ENCODE results near the gene BCL7C. TPM values are rescaled to one million over a fixed set of nuclear protein-coding genes. Genes with fewer than 3 reads are reported as not detected.

BCL7C gene
- total and polyA plus RNA-seq, 7 donors, result 13.9 to 40.9 (median 18.1) TPM

DNA sequence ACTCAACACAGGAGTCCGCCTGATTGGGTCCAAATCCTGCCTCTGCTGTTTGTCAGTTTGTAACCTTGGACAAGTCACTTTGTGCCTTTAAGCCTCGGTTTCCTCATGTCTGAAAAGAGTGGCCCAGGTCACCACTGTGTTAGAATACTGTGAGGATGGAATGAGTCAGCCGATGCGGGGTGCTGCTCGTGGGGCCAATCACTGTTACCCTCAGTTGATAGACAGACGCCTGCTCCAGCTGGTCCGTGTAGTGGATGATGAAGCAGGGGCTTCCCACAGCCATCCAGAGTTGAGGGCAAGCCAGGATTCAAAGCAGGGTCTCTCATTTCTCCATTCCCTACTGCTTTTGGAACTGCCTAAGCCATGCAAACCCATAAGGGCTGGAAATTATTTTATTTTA is 35.3 kb upstream of the BCL7C start:
- Histone ChIP-seq H3K4me1 (no peaks in the 10 kb centered on the region), H3K4me3 (no peak overlapping the region), H3K9me3 (no peaks in the 10 kb centered on the region), H3K27me3 (ENCODE audit: insufficient read depth in 3 of 3, low read length in 2 of 3) (no peaks in the 10 kb centered on the region), H3K27ac (no peak overlapping the region), H3K36me3 (ENCODE audit: insufficient read depth in 1 of 2, low read depth in 1 of 2) (peaks cover 5 to 38% of the 10 kb centered on the region in 2 donors)
- WGBS, 3 donors, result 78 to 87% (median 79%) methylated on average over 7 of the region's 7 CpGs
- ATAC-seq (no peak), DNase-seq (no peak)
- TF ChIP-seq, protein P1, sequence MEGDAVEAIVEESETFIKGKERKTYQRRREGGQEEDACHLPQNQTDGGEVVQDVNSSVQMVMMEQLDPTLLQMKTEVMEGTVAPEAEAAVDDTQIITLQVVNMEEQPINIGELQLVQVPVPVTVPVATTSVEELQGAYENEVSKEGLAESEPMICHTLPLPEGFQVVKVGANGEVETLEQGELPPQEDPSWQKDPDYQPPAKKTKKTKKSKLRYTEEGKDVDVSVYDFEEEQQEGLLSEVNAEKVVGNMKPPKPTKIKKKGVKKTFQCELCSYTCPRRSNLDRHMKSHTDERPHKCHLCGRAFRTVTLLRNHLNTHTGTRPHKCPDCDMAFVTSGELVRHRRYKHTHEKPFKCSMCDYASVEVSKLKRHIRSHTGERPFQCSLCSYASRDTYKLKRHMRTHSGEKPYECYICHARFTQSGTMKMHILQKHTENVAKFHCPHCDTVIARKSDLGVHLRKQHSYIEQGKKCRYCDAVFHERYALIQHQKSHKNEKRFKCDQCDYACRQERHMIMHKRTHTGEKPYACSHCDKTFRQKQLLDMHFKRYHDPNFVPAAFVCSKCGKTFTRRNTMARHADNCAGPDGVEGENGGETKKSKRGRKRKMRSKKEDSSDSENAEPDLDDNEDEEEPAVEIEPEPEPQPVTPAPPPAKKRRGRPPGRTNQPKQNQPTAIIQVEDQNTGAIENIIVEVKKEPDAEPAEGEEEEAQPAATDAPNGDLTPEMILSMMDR (IDR thresholded peaks at IDR 0.05), result no peak
- intact Hi-C loops (cut with DNase I), result no loop called here

DNA sequence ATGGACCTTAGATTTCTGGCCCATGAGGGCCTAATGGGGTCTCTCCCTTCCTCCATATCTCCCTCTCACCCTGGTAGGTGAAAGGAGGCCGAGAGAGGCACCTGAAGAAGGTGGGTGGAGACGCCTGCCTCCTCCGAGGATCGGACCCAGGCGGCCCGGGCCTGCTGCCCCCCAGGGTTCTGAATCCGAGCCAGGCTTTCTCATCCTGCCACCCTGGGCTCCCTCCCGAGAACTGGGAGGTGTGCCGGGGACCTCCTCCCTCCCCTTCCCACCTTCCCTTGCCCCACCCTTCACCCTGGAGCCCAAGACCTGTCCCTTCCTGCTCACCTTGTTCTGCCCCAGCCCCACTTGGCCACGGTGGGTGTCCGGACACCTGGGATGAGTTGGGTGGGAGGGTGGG is 34.5 kb upstream of the BCL7C start:
- Histone ChIP-seq H3K27ac (no peak overlapping the region), H3K4me3 (no peak overlapping the region), H3K36me3 (ENCODE audit: insufficient read depth in 1 of 2, low read depth in 1 of 2) (peaks cover 5 to 35% of the 10 kb centered on the region in 2 donors), H3K9me3 (no peaks in the 10 kb centered on the region), H3K27me3 (ENCODE audit: insufficient read depth in 3 of 3, low read length in 2 of 3) (no peaks in the 10 kb centered on the region), H3K4me1 (no peaks in the 10 kb centered on the region)
- DNase-seq (no peak), ATAC-seq (no peak)
- intact Hi-C loops (cut with DNase I), result no loop called here
- TF ChIP-seq, protein P1 (IDR thresholded peaks at IDR 0.05), result no peak
- WGBS, 3 donors, result 83 to 85% (median 84%) methylated on average over 7 to 11 of the region's 11 CpGs

DNA sequence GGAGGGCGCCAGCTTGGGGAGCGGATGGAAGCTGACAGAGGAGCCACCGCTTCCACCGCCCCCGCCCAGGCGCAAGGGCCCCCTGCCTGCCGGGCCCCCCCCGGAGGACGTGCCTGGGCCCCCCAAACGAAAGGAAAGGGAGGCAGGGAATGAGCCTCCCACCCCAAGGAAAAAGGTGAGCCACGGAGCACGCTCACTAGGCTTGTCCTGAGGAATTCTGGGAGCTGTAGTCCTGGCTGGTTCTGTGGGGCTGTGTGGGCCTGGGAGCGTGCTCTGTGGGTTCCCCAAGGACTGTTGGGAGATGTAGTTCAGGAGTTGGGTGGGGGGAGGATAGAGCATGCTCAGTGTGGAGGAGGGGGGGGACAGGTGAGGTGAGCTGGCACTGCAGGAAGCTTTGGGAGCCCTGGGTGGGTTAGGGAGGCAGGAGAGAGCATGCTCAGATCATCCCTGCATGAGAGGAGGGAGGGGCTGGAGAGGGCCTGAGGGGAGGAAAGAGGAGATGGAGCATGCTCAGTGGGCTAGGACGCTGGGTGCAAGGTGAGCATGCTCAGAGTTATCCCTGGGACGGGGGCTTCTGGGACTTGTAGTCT is 34.0 kb upstream of the BCL7C start:
- ATAC-seq, result peak; percentile 16 to 43 (median 27)
- no peak overlapping the region for H3K4me3 ChIP-seq
- 52 to 68% (median 61%) methylated on average over 15 of the region's 15 CpGs for WGBS, 3 donors
- no peaks in the 10 kb centered on the region for H3K4me1 ChIP-seq
- peak in 1 of 2 donors; percentile 69 for DNase-seq
- intact Hi-C loops (cut with DNase I), result no loop called here
- H3K36me3 ChIP-seq (ENCODE audit: insufficient read depth in 1 of 2, low read depth in 1 of 2), result peaks cover 5 to 30% of the 10 kb centered on the region in 2 donors
- no peaks in the 10 kb centered on the region for H3K9me3 ChIP-seq
- no peak overlapping the region for H3K27ac ChIP-seq
- H3K27me3 ChIP-seq (ENCODE audit: insufficient read depth in 3 of 3, low read length in 2 of 3), result no peaks in the 10 kb centered on the region
- TF ChIP-seq, protein P1 (IDR thresholded peaks at IDR 0.05), result no peak

DNA sequence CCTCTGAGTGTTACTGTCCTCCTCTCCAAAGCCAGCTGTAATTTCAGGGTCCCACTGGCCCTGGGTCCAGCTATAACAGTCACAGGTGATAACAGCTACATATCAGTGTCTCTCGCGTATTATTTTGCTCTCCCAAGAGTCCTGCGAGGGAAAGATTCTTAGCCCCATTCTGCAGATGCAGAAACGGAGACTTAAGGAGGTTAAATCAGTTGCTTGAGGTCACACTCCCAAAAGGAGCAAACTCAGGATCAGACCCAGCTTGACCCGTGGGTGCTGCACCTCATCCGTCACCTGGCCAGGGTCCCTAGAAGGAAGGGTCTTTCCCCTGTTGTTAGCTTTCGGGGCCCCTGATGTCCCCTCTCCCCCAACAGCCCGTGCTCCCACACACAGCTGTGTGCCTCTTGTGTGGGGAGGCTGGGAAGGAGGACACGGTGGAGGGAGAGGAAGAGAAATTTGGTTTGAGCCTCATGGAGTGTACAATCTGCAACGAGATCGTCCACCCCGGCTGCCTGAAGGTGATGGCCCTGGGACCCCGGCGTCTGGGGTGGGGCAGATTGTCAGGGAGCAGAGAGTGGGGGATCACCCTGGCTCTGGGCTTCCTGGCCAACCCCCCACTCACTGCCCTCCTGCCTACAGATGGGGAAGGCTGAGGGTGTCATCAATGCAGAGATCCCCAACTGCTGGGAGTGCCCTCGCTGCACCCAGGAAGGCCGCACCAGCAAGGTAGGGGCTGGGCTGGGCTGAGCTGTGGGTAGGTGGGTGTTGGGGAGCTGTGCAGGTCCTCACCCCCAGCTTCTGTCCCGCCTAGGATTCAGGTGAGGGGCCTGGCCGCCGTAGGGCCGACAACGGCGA is 33.3 kb upstream of the BCL7C start:
- no peak for DNase-seq
- no peaks in the 10 kb centered on the region for H3K9me3 ChIP-seq
- TF ChIP-seq, protein P1 (IDR thresholded peaks at IDR 0.05), result no peak
- no peaks in the 10 kb centered on the region for H3K4me1 ChIP-seq
- H3K27ac ChIP-seq, result no peak overlapping the region
- no peaks in the 10 kb centered on the region for H3K27me3 ChIP-seq (ENCODE audit: insufficient read depth in 3 of 3, low read length in 2 of 3)
- ATAC-seq, result no peak
- WGBS, 3 donors, result 84 to 89% (median 88%) methylated on average over 20 to 22 of the region's 22 CpGs
- no peak overlapping the region for H3K4me3 ChIP-seq
- intact Hi-C loops (cut with DNase I), result no loop called here
- peaks cover 5 to 23% of the 10 kb centered on the region in 2 donors for H3K36me3 ChIP-seq (ENCODE audit: insufficient read depth in 1 of 2, low read depth in 1 of 2)

Measured in psoas muscle (tissue), 8 donors.